Mammary epithelial cell (primary cell): Measurements from ENCODE around the gene TMEM178A.

Experiments used
- EZH2 ChIP-seq: IDR thresholded peaks from 2 replicates; pipeline ENCODE4 v1.6.1; 2012; ENCODE audit warnings: low read length, inconsistent platforms, borderline replicate concordance
- TF ChIP-seq, protein P1 (sequence below), 2 donors: IDR thresholded peaks in 1 of 2; conservative IDR thresholded peaks in 1 of 2; 2 replicates each; pipeline ENCODE4 v1.5.1; 2011 to 2012; ENCODE audit warnings: inconsistent platforms in 2 of 2, low read length in 2 of 2, mild to moderate bottlenecking in 2 of 2, control low read depth in 1 of 2, low read depth in 1 of 2; ENCODE audit not compliant: insufficient read depth in 1 of 2; ENCODE audit errors: extremely low read depth in 1 of 2

DNA sequence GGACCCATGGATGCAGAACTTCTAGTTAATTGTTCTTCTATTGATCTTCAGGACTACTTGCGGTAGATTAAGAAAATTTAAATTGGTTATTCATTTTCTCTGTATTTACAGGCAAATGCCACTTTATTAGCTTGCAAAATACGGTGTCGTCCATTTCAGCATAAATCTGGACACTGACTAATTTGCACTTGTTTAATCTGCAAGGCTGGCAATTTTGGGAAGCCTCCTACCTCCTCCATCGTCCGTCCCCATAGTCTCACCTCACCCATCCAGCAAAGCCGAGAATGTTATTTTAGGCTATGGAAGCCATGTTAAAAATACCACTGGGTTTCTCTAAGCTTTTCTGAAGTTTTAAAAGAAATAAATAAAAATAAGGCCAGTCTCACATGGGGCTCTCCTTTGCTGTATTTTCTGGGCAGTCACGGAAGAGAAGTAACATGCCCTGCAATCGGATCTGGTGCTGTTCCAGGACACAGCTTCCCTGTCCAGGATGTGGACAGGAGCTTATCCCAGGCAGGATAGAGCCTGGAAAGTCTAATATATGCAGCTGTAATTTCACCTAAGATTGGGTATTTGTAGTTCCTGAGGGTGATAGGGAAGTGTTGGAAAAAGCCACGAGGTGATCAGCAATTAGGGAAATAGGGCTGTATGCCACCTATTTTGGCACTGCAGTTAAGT is 17.4 kb downstream of the TMEM178A start:
- TF ChIP-seq, protein P1, sequence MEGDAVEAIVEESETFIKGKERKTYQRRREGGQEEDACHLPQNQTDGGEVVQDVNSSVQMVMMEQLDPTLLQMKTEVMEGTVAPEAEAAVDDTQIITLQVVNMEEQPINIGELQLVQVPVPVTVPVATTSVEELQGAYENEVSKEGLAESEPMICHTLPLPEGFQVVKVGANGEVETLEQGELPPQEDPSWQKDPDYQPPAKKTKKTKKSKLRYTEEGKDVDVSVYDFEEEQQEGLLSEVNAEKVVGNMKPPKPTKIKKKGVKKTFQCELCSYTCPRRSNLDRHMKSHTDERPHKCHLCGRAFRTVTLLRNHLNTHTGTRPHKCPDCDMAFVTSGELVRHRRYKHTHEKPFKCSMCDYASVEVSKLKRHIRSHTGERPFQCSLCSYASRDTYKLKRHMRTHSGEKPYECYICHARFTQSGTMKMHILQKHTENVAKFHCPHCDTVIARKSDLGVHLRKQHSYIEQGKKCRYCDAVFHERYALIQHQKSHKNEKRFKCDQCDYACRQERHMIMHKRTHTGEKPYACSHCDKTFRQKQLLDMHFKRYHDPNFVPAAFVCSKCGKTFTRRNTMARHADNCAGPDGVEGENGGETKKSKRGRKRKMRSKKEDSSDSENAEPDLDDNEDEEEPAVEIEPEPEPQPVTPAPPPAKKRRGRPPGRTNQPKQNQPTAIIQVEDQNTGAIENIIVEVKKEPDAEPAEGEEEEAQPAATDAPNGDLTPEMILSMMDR (conservative IDR thresholded peaks at IDR 0.05 in 1 of 2, IDR thresholded peaks at IDR 0.05 in 1 of 2; ENCODE audit: extremely low read depth in 1 of 2, insufficient read depth in 1 of 2, low read depth in 1 of 2, low read length in 2 of 2), result no peak
- TF ChIP-seq EZH2, result no peak
